GM12878 (cell line): Measurements from ENCODE around the gene ELL. TPM values are rescaled to one million over a fixed set of nuclear protein-coding genes. Genes with fewer than 3 reads are reported as not detected.

Experiments used
- ATAC-seq: fragments of 200-7000 bp; cut with Tn5 transposase; 3 replicates; pipeline ENCODE4 v1.9.1; 2020; ENCODE audit warnings: mild to moderate bottlenecking, moderate library complexity
- BruUV-seq: library from RNA; stranded (reverse); fragments of 400-500 nt; replicated peaks from 2 replicates; lab custom pipeline; 2021; lab: Mats Ljungman, UMichigan
- CTCF ChIA-PET: fragments of 300-600 bp; sonication (Branson Sonifier 250); formaldehyde crosslinking; extraction: SDS; loops from one replicate; lab custom pipeline; 2021; ENCODE audit warnings: inconsistent platforms; lab: Yijun Ruan, JAX
- POLR2A ChIA-PET: fragments of 350-600 bp; formaldehyde crosslinking; extraction: SDS; loops from one replicate; lab custom pipeline; 2021; ENCODE audit warnings: inconsistent platforms; lab: Charles Lee
- RAD21 ChIA-PET: fragments of 300-600 bp; sonication (Branson Sonifier 250); formaldehyde crosslinking; loops from one replicate; lab custom pipeline; 2023; ENCODE audit warnings: antibody characterized with exemption; ENCODE audit not compliant: unreplicated experiment; lab: Charles Lee
- SMC1A ChIA-PET: fragments of 300-600 bp; sonication (Branson Sonifier 250); formaldehyde crosslinking; loops from one replicate; lab custom pipeline; 2023; ENCODE audit not compliant: unreplicated experiment, uncharacterized antibody; lab: Charles Lee
- DNase-seq: peaks from one replicate; pipeline ENCODE4 v3.0.0-alpha.2; 2011; ENCODE audit warnings: low read depth, low spot score
- FAIRE-seq: peaks from 3 replicates; lab custom pipeline; 2011; peaks lifted over from hg19 to GRCh38; lab: Jason Lieb, UNC
- H2AFZ ChIP-seq: 2 replicates; pipeline ENCODE4 v1.6.0; 2011; ENCODE audit warnings: low read depth, low read length, control low read depth; ENCODE audit not compliant: control insufficient read depth
- H3K27ac ChIP-seq: 2 replicates; pipeline ENCODE4 v1.5.1; 2011; ENCODE audit warnings: control low read depth; ENCODE audit not compliant: control insufficient read depth, insufficient read depth
- H3K27me3 ChIP-seq, 2 experiments: replicated peaks in 1 of 2; 2 replicates each; pipeline versions ENCODE4 v1.6.0 to v1.6.1; 2011; ENCODE audit warnings: low read length in 1 of 2; ENCODE audit not compliant: control insufficient read depth in 2 of 2, insufficient read depth in 2 of 2
- H3K36me3 ChIP-seq, 2 experiments: 2 replicates each; pipeline ENCODE4 v1.5.1; 2011; ENCODE audit warnings: low read length in 1 of 2; ENCODE audit not compliant: control insufficient read depth in 2 of 2, insufficient read depth in 2 of 2
- H3K4me1 ChIP-seq: 2 replicates; pipeline ENCODE4 v1.6.1; 2011; ENCODE audit warnings: mild to moderate bottlenecking, low read length, moderate library complexity, mixed read lengths; ENCODE audit not compliant: control insufficient read depth, insufficient read depth
- H3K4me2 ChIP-seq: 2 replicates; pipeline ENCODE4 v1.6.0; 2011; ENCODE audit warnings: control low read depth; ENCODE audit not compliant: control insufficient read depth, insufficient read depth
- H3K4me3 ChIP-seq: fragments of 200-600 bp; sonication (generic); 2 replicates; pipeline ENCODE4 v1.5.1; 2016
- H3K79me2 ChIP-seq: 2 replicates; pipeline ENCODE4 v1.6.0; 2011; ENCODE audit warnings: low read length; ENCODE audit not compliant: control insufficient read depth, insufficient read depth
- H3K9ac ChIP-seq: 2 replicates; pipeline ENCODE4 v1.8.0; 2011; ENCODE audit warnings: low read length, control low read depth, mixed read lengths; ENCODE audit not compliant: control insufficient read depth, insufficient read depth
- H3K9me3 ChIP-seq: replicated peaks from 3 replicates; pipeline ENCODE4 v1.5.1; 2011; ENCODE audit warnings: mild to moderate bottlenecking, low read length; ENCODE audit not compliant: control insufficient read depth, insufficient read depth
- H4K20me1 ChIP-seq: 2 replicates; pipeline ENCODE4 v1.6.0; 2011; ENCODE audit not compliant: control insufficient read depth, insufficient read depth
- CBX3 ChIP-seq: fragments of 200-600 bp; sonication (generic); IDR thresholded peaks from 2 replicates; pipeline ENCODE4 v1.6.1; 2016; ENCODE audit warnings: low read depth, borderline replicate concordance
- CEBPZ ChIP-seq: fragments of 150-350 bp; IDR thresholded peaks from 2 replicates; pipeline ENCODE4 v1.6.1; 2016; ENCODE audit warnings: low read depth, low read length
- CHD1 ChIP-seq: IDR thresholded peaks from 2 replicates; pipeline ENCODE4 v1.6.1; 2012; ENCODE audit warnings: low read depth, low read length, improper control_type of control experiment
- EGR1 ChIP-seq, 2 experiments: IDR thresholded peaks; 1 replicate in 1 of 2; 2 replicates in 1 of 2; pipeline ENCODE4 v1.6.1; 2011 to 2012; ENCODE audit warnings: low read depth in 2 of 2, low read length in 2 of 2, borderline replicate concordance in 1 of 2, mild to moderate bottlenecking in 1 of 2, moderate library complexity in 1 of 2
- ETV6 ChIP-seq, 2 experiments: fragments of 450-650 bp in 1 of 2; IDR thresholded peaks in 1 of 2; conservative IDR thresholded peaks in 1 of 2; 2 replicates each; pipeline ENCODE4 v1.6.1; 2014; ENCODE audit warnings: antibody characterized with exemption in 1 of 2, borderline replicate concordance in 1 of 2, low read depth in 1 of 2, mild to moderate bottlenecking in 1 of 2, moderate library complexity in 1 of 2
- FOXK2 ChIP-seq: fragments of 450-650 bp; IDR thresholded peaks from 2 replicates; pipeline ENCODE4 v1.6.1; 2017; ENCODE audit warnings: mild to moderate bottlenecking, moderate library complexity
- GABPA ChIP-seq: IDR thresholded peaks from 2 replicates; pipeline ENCODE4 v1.6.1; 2014; ENCODE audit warnings: antibody characterized with exemption, low read depth, mild to moderate bottlenecking, inconsistent platforms
- IRF5 ChIP-seq: fragments of 450-650 bp; IDR thresholded peaks from 2 replicates; pipeline ENCODE4 v1.6.1; 2017; ENCODE audit warnings: borderline replicate concordance
- KDM1A ChIP-seq: fragments of 200-600 bp; sonication (generic); IDR thresholded peaks from 2 replicates; pipeline ENCODE4 v1.6.1; 2016; ENCODE audit warnings: borderline replicate concordance
- MTA2 ChIP-seq: fragments of 450-650 bp; IDR thresholded peaks from 2 replicates; pipeline ENCODE4 v1.6.1; 2016; ENCODE audit warnings: low read depth, mild to moderate bottlenecking, moderate library complexity
- NFYA ChIP-seq: IDR thresholded peaks from 2 replicates; pipeline ENCODE4 v1.6.1; 2011; ENCODE audit warnings: low read depth, mild to moderate bottlenecking, low read length, improper control_type of control experiment, borderline replicate concordance
- NR2C1 ChIP-seq: fragments of 450-650 bp; IDR thresholded peaks from 2 replicates; pipeline ENCODE4 v1.6.1; 2017; ENCODE audit warnings: antibody characterized with exemption, mild to moderate bottlenecking, moderate library complexity
- SIX5 ChIP-seq: IDR thresholded peaks from 2 replicates; pipeline ENCODE4 v1.6.1; 2011; ENCODE audit warnings: mild to moderate bottlenecking, low read depth, low read length, moderate library complexity; ENCODE audit not compliant: severe bottlenecking
- SP1 ChIP-seq: IDR thresholded peaks from one replicate; pipeline ENCODE4 v1.6.1; 2011; ENCODE audit warnings: low read depth, low read length
- SPI1 ChIP-seq: IDR thresholded peaks from 2 replicates; pipeline ENCODE4 v1.6.1; 2011; ENCODE audit warnings: low read depth, mild to moderate bottlenecking, low read length, moderate library complexity, borderline replicate concordance; ENCODE audit not compliant: insufficient read depth
- STAT1 ChIP-seq: fragments of 450-650 bp; conservative IDR thresholded peaks from 2 replicates; pipeline ENCODE4 v1.6.1; 2014; ENCODE audit warnings: antibody characterized with exemption, mild to moderate bottlenecking
- ZNF217 ChIP-seq: fragments of 450-650 bp; IDR thresholded peaks from 2 replicates; pipeline ENCODE4 v1.6.1; 2017; ENCODE audit warnings: antibody characterized with exemption, mild to moderate bottlenecking
- WGBS: methylation state at CpG from one replicate; pipeline ENCODE4 v1.1.6; 2016; ENCODE audit warnings: low lambda C conversion rate; ENCODE audit not compliant: insufficient replicate concordance, insufficient coverage; ENCODE audit errors: missing lambda C conversion rate; 5-methylcytosine and 5-hydroxymethylcytosine counted together
- in situ Hi-C: fragments of 300-500 bp; cut with MboI; formaldehyde crosslinking; loops from 9 replicates; pipeline ENCODE4 v1.14.3; 2018; ENCODE audit warnings: mixed read lengths
- intact Hi-C: fragments of 100-400 bp; cut with micrococcal nuclease; formaldehyde crosslinking; loops from one replicate; pipeline ENCODE4 v1.14.2; 2022; ENCODE audit not compliant: unreplicated experiment
- polyA plus RNA-seq, 11 experiments: library from polyadenylated mRNA; depleted of rRNA in 4 of 11; unstranded in 6 of 11; stranded (reverse) in 5 of 11; fragments of >200 nt; fragmentation: Nextera tagmentation in 4 of 11; fragmentation: Illumina TruSeq in 1 of 11; extraction: Ambion mirVana in 4 of 11; extraction: Trizol in 1 of 11; gene quantifications; 1 replicate in 1 of 11; 2 replicates in 10 of 11; pipeline versions ENCODE4 v1.2.1 to v1.2.3, GENCODE V29; 2011 to 2016; ENCODE audit warnings: inconsistent platforms in 2 of 11, missing spikeins in 2 of 11, low read depth in 1 of 11
- total RNA-seq, 4 experiments: library from RNA; depleted of rRNA in 3 of 4; stranded (reverse); fragments of >200 nt in 3 of 4; fragmentation: Illumina TruSeq in 1 of 4; extraction: Trizol in 1 of 4; gene quantifications; 2 replicates each; pipeline versions ENCODE4 v1.2.1 to v1.2.3, GENCODE V29; 2013 to 2021

The ELL gene
- total and polyA plus RNA-seq, 10 of the 15 experiments (the other 5 are each of a cell fraction or from before 2014, with no cell fraction given), result 0.91 to 25.0 (median 9.1) TPM

GRCh38 chr19:18507021-18507726, 14.7 kb downstream of the ELL start:
- intact Hi-C loops (loop anchor here (5.0 kb wide), 1 partner anchor 35 kb away; no protein-coding TSS in a partner anchor), in situ Hi-C loops (no loop called here)
- no TSS peak for BruUV-seq
- Histone ChIP-seq H3K4me3 (no peak overlapping the region), H3K36me3 (peaks cover 2 to 4% of the 10 kb centered on the region in 2 experiments; a peak in 3 of 4 replicates), H3K4me1 (peaks cover 31% of the 10 kb centered on the region), H3K79me2 (peaks cover 84% of the 10 kb centered on the region), H3K27ac (no peak overlapping the region), H3K9ac (no peak overlapping the region), H3K9me3 (no peaks in the 10 kb centered on the region), H2AFZ (no peak overlapping the region), H3K27me3 (no peaks in the 10 kb centered on the region), H4K20me1 (peaks cover 24% of the 10 kb centered on the region), H3K4me2 (no peak overlapping the region)
- no peak for DNase-seq
- no peak for ATAC-seq
- CTCF ChIA-PET, result interaction anchor here (1.4 to 1.6 kb wide), 2 partner anchors 10 to 13 kb away, joined by 4 to 11 read pairs; no protein-coding TSS in a partner anchor
- RAD21 ChIA-PET, result interaction anchor here (1.1 kb wide), 1 partner anchor 10 kb away, joined by 3 read pairs; no protein-coding TSS in a partner anchor
- POLR2A ChIA-PET, result interaction anchor here (0.6 kb wide), 1 partner anchor 16 kb away, joined by 6 read pairs; no protein-coding TSS in a partner anchor
- WGBS, result 76% methylated on average over 8 of the region's 9 CpGs
- SMC1A ChIA-PET, result no interaction called here
- no peak for FAIRE-seq
- TF ChIP-seq NFYA (no peak), EGR1 (IDR thresholded peaks at IDR 0.05; ENCODE audit: borderline replicate concordance in 1 of 2, low read depth in 2 of 2, low read length in 2 of 2) (no peak), ETV6 (conservative IDR thresholded peaks at IDR 0.05 in 1 of 2, IDR thresholded peaks at IDR 0.05 in 1 of 2; ENCODE audit: borderline replicate concordance in 1 of 2, low read depth in 1 of 2) (no peak), STAT1 (no peak), SIX5 (no peak), NR2C1 (no peak), FOXK2 (no peak), IRF5 (no peak), CEBPZ (no peak), CHD1 (no peak), ZNF217 (no peak), SPI1 (no peak), CBX3 (no peak), SP1 (no peak), MTA2 (no peak), KDM1A (no peak), GABPA (no peak)
